Subcutaneous adipose tissue (tissue), 4 donors: ENCODE measurements around the gene GAB1. TPM values are rescaled to one million over a fixed set of nuclear protein-coding genes. Genes with fewer than 3 reads are reported as not detected.

ENCODE experiments used
- total RNA-seq, 4 donors: library from RNA; depleted of rRNA; stranded (reverse); fragments of >200 nt; gene quantifications; one replicate each; pipeline ENCODE4 v1.1.0, GENCODE V29; 2016
- TF ChIP-seq, protein P1 (sequence below): fragments of 450-650 bp; IDR thresholded peaks from one replicate; pipeline ENCODE4 v1.5.1; 2016; ENCODE audit warnings: low read depth, mild to moderate bottlenecking, control low read depth, antibody characterized with exemption, moderate library complexity

GAB1 gene
- total RNA-seq, 4 donors from 2014 or later = 21.8 to 41.3 (median 31.7) TPM

DNA sequence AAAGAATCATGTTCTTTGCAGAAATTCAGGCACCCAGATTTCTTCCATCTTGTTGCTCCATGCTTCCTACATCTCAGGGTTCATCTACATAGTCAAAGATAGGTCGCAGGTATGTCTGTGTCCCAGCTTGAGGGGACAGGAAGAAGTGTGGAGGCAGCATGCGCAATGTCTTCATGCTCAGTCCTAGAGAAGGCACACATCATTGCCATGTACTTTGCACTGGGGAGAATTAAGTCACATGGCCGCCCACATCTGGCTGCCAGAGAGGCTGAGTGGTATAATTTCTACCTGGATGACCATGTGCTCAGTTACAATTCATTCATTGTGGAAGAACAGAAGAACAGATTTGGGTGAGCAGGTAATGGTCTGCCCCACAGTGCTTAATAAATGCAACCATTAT lies 54.1 kb downstream of the GAB1 start:
- TF ChIP-seq, protein P1, sequence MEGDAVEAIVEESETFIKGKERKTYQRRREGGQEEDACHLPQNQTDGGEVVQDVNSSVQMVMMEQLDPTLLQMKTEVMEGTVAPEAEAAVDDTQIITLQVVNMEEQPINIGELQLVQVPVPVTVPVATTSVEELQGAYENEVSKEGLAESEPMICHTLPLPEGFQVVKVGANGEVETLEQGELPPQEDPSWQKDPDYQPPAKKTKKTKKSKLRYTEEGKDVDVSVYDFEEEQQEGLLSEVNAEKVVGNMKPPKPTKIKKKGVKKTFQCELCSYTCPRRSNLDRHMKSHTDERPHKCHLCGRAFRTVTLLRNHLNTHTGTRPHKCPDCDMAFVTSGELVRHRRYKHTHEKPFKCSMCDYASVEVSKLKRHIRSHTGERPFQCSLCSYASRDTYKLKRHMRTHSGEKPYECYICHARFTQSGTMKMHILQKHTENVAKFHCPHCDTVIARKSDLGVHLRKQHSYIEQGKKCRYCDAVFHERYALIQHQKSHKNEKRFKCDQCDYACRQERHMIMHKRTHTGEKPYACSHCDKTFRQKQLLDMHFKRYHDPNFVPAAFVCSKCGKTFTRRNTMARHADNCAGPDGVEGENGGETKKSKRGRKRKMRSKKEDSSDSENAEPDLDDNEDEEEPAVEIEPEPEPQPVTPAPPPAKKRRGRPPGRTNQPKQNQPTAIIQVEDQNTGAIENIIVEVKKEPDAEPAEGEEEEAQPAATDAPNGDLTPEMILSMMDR = no peak

DNA sequence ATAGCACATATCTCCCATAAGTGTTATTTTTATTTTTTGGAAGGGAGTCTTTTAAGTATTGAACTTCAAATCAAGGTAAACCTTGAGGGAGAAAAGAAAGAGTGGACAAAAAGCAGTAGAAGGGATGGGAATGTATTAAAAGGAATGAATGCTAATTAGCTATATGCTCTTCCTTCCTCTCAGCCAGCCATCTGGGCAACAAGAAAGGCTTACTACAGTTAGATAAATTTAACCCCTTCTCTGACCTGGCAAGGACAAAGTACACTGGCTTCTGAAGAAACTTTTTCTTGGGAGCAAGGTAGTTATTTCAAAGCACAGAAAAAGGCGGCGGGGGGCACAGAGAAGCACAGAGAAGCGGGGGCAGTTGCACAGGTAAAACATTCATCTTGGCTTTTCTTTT lies 54.6 kb downstream of the GAB1 start:
- TF ChIP-seq, protein P1 = no peak

DNA sequence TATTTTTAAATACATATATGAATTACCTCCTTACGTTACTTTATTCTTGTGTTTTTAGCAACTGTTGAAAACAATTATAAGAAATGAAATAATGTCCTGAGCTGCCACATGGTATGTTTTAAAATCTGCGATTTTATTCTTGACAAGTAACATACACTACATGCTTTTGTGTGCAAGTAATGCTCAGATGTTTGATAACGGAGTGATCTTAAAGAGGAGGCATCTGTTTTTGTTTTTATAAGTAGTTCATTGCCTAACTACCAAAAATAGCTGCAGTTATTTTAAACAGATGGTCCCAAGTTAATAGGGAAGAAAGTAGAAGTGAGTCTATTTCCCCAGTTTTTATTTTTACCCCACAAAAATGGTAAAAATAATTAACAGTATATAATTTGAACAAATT lies 55.2 kb downstream of the GAB1 start:
- TF ChIP-seq, protein P1 = no peak

DNA sequence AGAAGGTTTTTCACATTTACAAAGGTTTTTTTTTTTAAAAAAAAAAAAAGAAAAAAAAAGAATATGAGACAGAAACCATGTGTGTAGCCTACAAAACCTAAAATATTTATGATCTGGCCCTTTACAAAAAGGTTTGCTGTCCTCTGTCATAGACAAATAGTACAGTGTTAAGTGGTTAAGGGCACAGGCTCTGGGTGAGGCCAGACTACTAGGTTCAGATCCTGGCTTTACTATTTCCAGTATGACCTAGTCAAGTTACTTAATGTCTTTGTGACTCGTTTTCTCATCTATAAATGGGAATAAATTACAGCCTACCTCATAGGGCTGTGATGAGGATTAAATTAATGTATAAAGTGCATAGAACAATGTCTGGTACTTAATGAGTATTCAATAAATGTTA lies 56.5 kb downstream of the GAB1 start:
- TF ChIP-seq, protein P1 = no peak

DNA sequence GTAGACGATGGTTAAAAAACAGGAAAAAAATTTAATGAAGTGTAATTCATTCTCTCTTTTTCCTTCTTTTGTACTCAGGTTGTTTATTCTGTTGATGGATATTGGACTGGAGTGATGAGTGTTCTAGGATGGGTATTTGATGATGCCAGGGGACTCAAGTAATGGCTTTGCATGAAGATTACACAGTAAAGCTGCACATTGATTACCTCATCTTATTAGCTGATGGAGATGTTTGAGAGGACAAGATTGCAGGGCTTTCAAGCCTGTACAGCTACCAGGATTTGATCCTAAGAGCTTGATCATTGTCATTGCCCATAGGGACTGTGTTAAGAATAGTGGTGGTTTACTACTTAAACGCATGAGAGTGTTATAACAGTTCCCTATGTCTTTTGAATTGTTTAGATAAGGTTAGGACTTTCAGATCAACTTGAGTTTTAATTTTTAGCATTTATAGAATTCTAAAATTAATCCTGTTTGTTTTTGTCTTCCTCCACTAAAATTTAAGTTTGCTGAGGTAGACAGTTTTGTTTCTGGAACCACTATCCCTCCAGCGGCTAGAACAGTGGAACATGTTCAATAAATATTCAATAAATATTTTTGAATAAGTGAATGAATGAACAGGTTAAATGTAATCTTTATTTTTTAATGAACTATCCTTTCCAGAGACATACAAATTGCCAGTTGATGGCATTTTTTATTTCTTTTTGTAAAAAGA lies 58.2 kb downstream of the GAB1 start:
- TF ChIP-seq, protein P1 = no peak

DNA sequence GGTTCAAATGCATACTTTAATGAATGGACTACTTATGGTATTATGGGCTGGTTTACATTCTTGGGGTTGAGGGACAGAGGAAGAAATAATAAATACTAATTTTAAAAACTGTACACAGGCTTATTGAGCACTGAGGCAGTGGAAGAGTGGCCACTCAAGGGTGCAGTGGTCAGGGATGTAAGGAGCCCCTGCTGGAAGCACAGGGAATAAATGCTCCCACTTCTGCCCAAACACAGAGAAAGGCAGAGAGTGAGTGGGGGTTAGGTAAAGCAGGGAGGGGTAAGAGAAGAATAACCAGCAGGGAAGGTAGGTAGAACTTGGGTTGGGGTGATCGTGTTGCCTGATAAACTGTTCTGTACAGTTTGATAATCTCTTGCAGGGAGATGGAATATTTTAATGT lies 60.0 kb downstream of the GAB1 start:
- TF ChIP-seq, protein P1 = no peak

DNA sequence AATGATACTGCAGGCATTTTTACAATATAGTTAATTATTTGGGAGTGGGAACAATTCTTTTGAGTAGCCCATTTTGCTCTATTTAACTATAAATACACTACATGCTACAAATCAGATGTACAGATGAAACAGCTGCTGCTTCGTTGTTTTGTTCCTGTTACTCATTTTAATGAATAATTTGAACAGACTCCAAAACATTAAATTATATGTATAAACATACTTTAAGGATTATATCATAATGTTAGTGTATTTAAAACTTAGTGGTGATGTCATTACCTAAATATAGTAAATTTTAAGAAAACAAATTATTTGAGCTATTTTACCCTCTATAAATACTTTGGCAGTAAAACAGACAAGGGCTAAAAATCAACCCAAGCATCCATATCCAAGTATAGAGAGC lies 60.7 kb downstream of the GAB1 start:
- TF ChIP-seq, protein P1 = no peak
